Fibroblast of lung (primary cell): Measurements from ENCODE around the gene ENPP7. TPM values are rescaled to one million over a fixed set of nuclear protein-coding genes. Genes with fewer than 3 reads are reported as not detected.

Experiments
- DNase-seq, 2 donors: peaks; one replicate each; pipeline versions ENCODE4 v3.0.0 to v3.0.0-alpha.2; 2010; ENCODE audit warnings: low read depth in 2 of 2
- H2AFZ ChIP-seq: 2 replicates; pipeline ENCODE4 v1.5.1; 2012; ENCODE audit warnings: low read length, control low read depth, inconsistent platforms
- H3K27ac ChIP-seq: 2 replicates; pipeline ENCODE4 v1.5.1; 2011; ENCODE audit warnings: low read length, control low read depth; ENCODE audit not compliant: insufficient read depth
- H3K27me3 ChIP-seq: 2 replicates; pipeline ENCODE4 v1.5.1; 2011; ENCODE audit warnings: mild to moderate bottlenecking, low read length; ENCODE audit not compliant: control insufficient read depth, insufficient read depth
- H3K36me3 ChIP-seq: 2 replicates; pipeline ENCODE4 v1.5.1; 2011; ENCODE audit warnings: low read length; ENCODE audit not compliant: control insufficient read depth, insufficient read depth
- H3K4me1 ChIP-seq: 2 replicates; pipeline ENCODE4 v1.5.1; 2011; ENCODE audit warnings: low read length; ENCODE audit not compliant: control insufficient read depth, insufficient read depth; ENCODE audit errors: extremely low read depth
- H3K4me2 ChIP-seq: 2 replicates; pipeline ENCODE4 v1.5.1; 2011; ENCODE audit warnings: low read length, control low read depth; ENCODE audit not compliant: insufficient read depth; ENCODE audit errors: extremely low read depth
- H3K4me3 ChIP-seq, 4 experiments: fragments of 200-600 bp in 1 of 4; sonication (generic) in 1 of 4; replicated peaks in 1 of 4; 2 replicates each; pipeline ENCODE4 v1.5.1; 2011 to 2016; ENCODE audit warnings: low read length in 4 of 4, low read depth in 3 of 4, mild to moderate bottlenecking in 3 of 4, control low read depth in 2 of 4, inconsistent platforms in 1 of 4, mixed read lengths in 1 of 4; ENCODE audit not compliant: insufficient read depth in 1 of 4; ENCODE audit errors: control extremely low read depth in 1 of 4
- H3K79me2 ChIP-seq: 2 replicates; pipeline ENCODE4 v1.5.1; 2012; ENCODE audit warnings: mild to moderate bottlenecking, low read length, inconsistent platforms; ENCODE audit not compliant: control insufficient read depth, insufficient read depth
- H3K9ac ChIP-seq: 2 replicates; pipeline ENCODE4 v1.5.1; 2011; ENCODE audit warnings: mild to moderate bottlenecking, low read length, control low read depth; ENCODE audit not compliant: insufficient read depth
- H3K9me3 ChIP-seq: 2 replicates; pipeline ENCODE4 v1.5.1; 2012; ENCODE audit warnings: low read depth, low read length; ENCODE audit not compliant: control insufficient read depth, insufficient read depth
- H4K20me1 ChIP-seq: 2 replicates; pipeline ENCODE4 v1.5.1; 2011; ENCODE audit warnings: low read length; ENCODE audit not compliant: control insufficient read depth, insufficient read depth; ENCODE audit errors: extremely low read depth
- EZH2 ChIP-seq: IDR thresholded peaks from 2 replicates; pipeline ENCODE4 v1.5.1; 2012; ENCODE audit warnings: low read length, control low read depth, mild to moderate bottlenecking; ENCODE audit errors: missing control alignments
- polyA plus RNA-seq, 2 donors: library from polyadenylated mRNA; depleted of rRNA in 1 of 2; stranded (reverse) in 1 of 2; unstranded in 1 of 2; fragments of >200 nt; gene quantifications; 2 replicates each; pipeline ENCODE4 v1.2.1, GENCODE V29; 2011 to 2012; ENCODE audit warnings: missing spikeins in 1 of 2
- total RNA-seq: library from RNA; depleted of rRNA; stranded (reverse); fragments of >200 nt; gene quantifications from 2 replicates; pipeline ENCODE4 v1.2.1, GENCODE V29; 2014
- TF ChIP-seq, protein P1 (sequence below), 2 donors: IDR thresholded peaks in 1 of 2; conservative IDR thresholded peaks in 1 of 2; 1 replicate in 1 of 2; 2 replicates in 1 of 2; pipeline ENCODE4 v1.5.1; 2011 to 2012; ENCODE audit warnings: low read length in 2 of 2, control low read depth in 1 of 2, inconsistent platforms in 1 of 2, low read depth in 1 of 2, mild to moderate bottlenecking in 1 of 2

Gene ENPP7
- total and polyA plus RNA-seq, 2 donors (not counting 1 experiment from before 2014, with no cell fraction given) = not detected

DNA sequence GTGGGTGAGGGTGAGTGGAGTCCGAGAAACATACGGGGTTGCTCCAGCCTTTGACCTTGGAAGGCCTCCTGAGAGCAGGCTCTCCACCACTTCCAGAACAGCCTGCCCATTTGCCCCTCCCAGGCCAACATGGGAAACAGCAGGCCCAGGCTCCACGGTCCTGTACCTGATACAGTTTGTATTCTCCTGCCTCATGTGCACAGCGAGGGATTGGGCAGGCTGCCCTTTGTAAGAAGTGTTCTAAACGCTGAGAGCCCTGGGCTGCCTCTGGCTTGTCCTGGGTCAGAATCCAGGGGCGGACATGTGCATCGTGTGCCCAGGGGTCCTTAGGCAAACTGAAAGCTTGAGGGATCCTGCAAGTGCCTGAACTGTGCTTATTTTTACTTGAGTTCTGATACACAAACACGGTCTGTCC, 43.8 kb downstream of the ENPP7 start:
- DNase-seq = no peak
- Histone ChIP-seq H3K36me3 (no peaks in the 10 kb centered on the region), H3K9me3 (no peaks in the 10 kb centered on the region), H3K4me3 (no peak overlapping the region), H3K27ac (no peak overlapping the region), H3K4me2 (no peak overlapping the region), H4K20me1 (no peaks in the 10 kb centered on the region), H3K4me1 (peaks cover 2% of the 10 kb centered on the region), H3K27me3 (peaks cover 38% of the 10 kb centered on the region), H3K79me2 (no peaks in the 10 kb centered on the region), H2AFZ (no peak overlapping the region), H3K9ac (no peak overlapping the region)
- TF ChIP-seq, protein P1, sequence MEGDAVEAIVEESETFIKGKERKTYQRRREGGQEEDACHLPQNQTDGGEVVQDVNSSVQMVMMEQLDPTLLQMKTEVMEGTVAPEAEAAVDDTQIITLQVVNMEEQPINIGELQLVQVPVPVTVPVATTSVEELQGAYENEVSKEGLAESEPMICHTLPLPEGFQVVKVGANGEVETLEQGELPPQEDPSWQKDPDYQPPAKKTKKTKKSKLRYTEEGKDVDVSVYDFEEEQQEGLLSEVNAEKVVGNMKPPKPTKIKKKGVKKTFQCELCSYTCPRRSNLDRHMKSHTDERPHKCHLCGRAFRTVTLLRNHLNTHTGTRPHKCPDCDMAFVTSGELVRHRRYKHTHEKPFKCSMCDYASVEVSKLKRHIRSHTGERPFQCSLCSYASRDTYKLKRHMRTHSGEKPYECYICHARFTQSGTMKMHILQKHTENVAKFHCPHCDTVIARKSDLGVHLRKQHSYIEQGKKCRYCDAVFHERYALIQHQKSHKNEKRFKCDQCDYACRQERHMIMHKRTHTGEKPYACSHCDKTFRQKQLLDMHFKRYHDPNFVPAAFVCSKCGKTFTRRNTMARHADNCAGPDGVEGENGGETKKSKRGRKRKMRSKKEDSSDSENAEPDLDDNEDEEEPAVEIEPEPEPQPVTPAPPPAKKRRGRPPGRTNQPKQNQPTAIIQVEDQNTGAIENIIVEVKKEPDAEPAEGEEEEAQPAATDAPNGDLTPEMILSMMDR (conservative IDR thresholded peaks at IDR 0.05 in 1 of 2, IDR thresholded peaks at IDR 0.05 in 1 of 2; ENCODE audit: low read depth in 1 of 2, low read length in 2 of 2) = no peak
- no peak for TF ChIP-seq EZH2

DNA sequence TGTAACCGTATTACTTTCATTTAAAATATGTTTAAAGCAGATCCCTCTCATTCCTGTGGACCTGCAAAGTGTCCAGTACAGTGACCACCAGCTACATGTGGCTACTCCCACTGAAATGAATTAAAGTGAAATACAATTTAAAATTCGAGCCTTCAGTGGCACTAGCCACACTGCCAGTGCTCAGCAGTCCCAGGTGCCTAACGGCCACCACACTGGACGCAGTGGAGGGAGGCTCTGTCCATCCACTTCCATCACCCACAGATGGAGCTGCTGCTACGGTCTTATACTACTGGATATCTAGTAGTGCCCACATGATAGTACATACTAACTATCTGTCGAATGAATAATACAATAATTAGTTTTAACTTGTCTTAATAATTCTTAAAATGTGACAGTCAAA, 44.9 kb downstream of the ENPP7 start:
- H2AFZ ChIP-seq = no peak overlapping the region
- H3K79me2 ChIP-seq = no peaks in the 10 kb centered on the region
- TF ChIP-seq EZH2 = peak; percentile 39
- TF ChIP-seq, protein P1 (conservative IDR thresholded peaks at IDR 0.05 in 1 of 2, IDR thresholded peaks at IDR 0.05 in 1 of 2; ENCODE audit: low read depth in 1 of 2, low read length in 2 of 2) = no peak
- H3K9ac ChIP-seq = no peak overlapping the region
- no peaks in the 10 kb centered on the region for H3K9me3 ChIP-seq
- no peak overlapping the region for H3K4me3 ChIP-seq
- no peak overlapping the region for H3K4me2 ChIP-seq
- peaks cover 2% of the 10 kb centered on the region for H3K4me1 ChIP-seq
- no peaks in the 10 kb centered on the region for H3K36me3 ChIP-seq
- DNase-seq = no peak
- peaks cover 38% of the 10 kb centered on the region for H3K27me3 ChIP-seq
- no peaks in the 10 kb centered on the region for H4K20me1 ChIP-seq
- H3K27ac ChIP-seq = no peak overlapping the region

- Histone ChIP-seq H3K9me3 (no peaks in the 10 kb centered on the region), H3K27me3 (peaks cover 38% of the 10 kb centered on the region), H3K27ac (no peak overlapping the region), H3K4me3 (no peak overlapping the region), H3K9ac (no peak overlapping the region), H2AFZ (no peak overlapping the region), H4K20me1 (no peaks in the 10 kb centered on the region), H3K4me2 (no peak overlapping the region), H3K36me3 (no peaks in the 10 kb centered on the region), H3K79me2 (no peaks in the 10 kb centered on the region), H3K4me1 (peaks cover 2% of the 10 kb centered on the region)
- TF ChIP-seq, protein P1 (conservative IDR thresholded peaks at IDR 0.05 in 1 of 2, IDR thresholded peaks at IDR 0.05 in 1 of 2; ENCODE audit: low read depth in 1 of 2, low read length in 2 of 2) = no peak
- TF ChIP-seq EZH2 = no peak
- DNase-seq = no peak
Measured at GRCh38 chr17:79776376-79777119, 45.8 kb downstream of the ENPP7 start.
